PC-3 (cell line): ENCODE data around the gene SH3RF1.

Experiments
- EZH2 ChIP-seq: fragments of 300-600 bp; sonication (generic); IDR thresholded peaks from one replicate; pipeline ENCODE4 v1.6.1; 2017; ENCODE audit warnings: antibody characterized with exemption, mild to moderate bottlenecking, low read length; ENCODE audit not compliant: unreplicated experiment
- EZH2phosphoT487 ChIP-seq: fragments of 300-600 bp; sonication (generic); IDR thresholded peaks from 2 replicates; pipeline ENCODE4 v1.6.1; 2018; ENCODE audit warnings: mild to moderate bottlenecking, antibody characterized with exemption, low read length, borderline replicate concordance
- TF ChIP-seq, protein P1 (sequence below): fragments of 300-600 bp; sonication (generic); conservative IDR thresholded peaks from 2 replicates; pipeline ENCODE4 v1.5.1; 2017; ENCODE audit warnings: antibody characterized with exemption, low read depth, mild to moderate bottlenecking, low read length

DNA sequence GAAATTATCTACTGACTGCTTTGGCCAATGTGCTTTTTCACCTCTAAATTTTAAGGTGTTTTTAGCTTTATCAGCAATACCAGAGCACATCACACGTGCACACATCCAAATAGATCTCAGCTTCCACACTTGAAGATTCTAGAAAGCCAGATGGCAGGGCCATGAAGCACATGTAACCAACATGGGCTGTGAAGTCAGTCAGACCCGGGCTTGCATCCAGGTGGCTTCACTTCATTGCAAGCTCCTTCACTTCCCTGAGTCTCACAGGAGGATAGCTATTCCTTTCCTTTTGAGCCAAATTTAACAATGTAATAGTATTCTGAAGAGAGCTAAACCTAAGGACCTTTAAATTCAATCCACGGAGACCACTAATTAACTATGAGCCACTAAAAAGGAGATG, 86.5 kb downstream of the SH3RF1 start:
- TF ChIP-seq, protein P1, sequence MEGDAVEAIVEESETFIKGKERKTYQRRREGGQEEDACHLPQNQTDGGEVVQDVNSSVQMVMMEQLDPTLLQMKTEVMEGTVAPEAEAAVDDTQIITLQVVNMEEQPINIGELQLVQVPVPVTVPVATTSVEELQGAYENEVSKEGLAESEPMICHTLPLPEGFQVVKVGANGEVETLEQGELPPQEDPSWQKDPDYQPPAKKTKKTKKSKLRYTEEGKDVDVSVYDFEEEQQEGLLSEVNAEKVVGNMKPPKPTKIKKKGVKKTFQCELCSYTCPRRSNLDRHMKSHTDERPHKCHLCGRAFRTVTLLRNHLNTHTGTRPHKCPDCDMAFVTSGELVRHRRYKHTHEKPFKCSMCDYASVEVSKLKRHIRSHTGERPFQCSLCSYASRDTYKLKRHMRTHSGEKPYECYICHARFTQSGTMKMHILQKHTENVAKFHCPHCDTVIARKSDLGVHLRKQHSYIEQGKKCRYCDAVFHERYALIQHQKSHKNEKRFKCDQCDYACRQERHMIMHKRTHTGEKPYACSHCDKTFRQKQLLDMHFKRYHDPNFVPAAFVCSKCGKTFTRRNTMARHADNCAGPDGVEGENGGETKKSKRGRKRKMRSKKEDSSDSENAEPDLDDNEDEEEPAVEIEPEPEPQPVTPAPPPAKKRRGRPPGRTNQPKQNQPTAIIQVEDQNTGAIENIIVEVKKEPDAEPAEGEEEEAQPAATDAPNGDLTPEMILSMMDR = no peak
- TF ChIP-seq EZH2 (no peak), EZH2phosphoT487 (no peak)
